Panc1 (cell line): Measurements from ENCODE around the gene MPIG6B. TPM values are rescaled to one million over a fixed set of nuclear protein-coding genes. Genes with fewer than 3 reads are reported as not detected.

Experiments
- ATAC-seq: fragments of 200-7000 bp; cut with Tn5 transposase; 2 replicates; pipeline ENCODE4 v1.9.1; 2020; ENCODE audit warnings: mild to moderate bottlenecking, moderate library complexity
- BruUV-seq: library from RNA; stranded (reverse); fragments of 400-500 nt; replicated peaks from 2 replicates; lab custom pipeline; 2021; lab: Mats Ljungman, UMichigan
- CTCF ChIA-PET: fragments of 300-600 bp; sonication (Branson Sonifier 250); formaldehyde crosslinking; loops from one replicate; lab custom pipeline; 2022; ENCODE audit warnings: antibody characterized with exemption; lab: Charles Lee
- POLR2A ChIA-PET: fragments of 300-600 bp; sonication (Branson Sonifier 250); formaldehyde crosslinking; loops from one replicate; lab custom pipeline; 2022; ENCODE audit warnings: antibody characterized with exemption; lab: Charles Lee
- DNase-seq: peaks from one replicate; pipeline ENCODE4 v3.0.0-alpha.2; 2010; ENCODE audit warnings: low read depth, low spot score
- H3K27ac ChIP-seq: 2 replicates; pipeline ENCODE4 v1.5.1; 2011; ENCODE audit warnings: mild to moderate bottlenecking, low read length, inconsistent platforms
- H3K27me3 ChIP-seq: fragments of 200-500 bp; sonication (Bioruptor generic); 2 replicates; pipeline ENCODE4 v1.6.0; 2014; ENCODE audit warnings: low read length, inconsistent platforms; ENCODE audit not compliant: control insufficient read depth, insufficient read depth
- H3K36me3 ChIP-seq: fragments of 200-500 bp; sonication (Bioruptor generic); 2 replicates; pipeline ENCODE4 v1.5.1; 2014; ENCODE audit warnings: inconsistent platforms, mild to moderate bottlenecking, low read length, moderate library complexity; ENCODE audit not compliant: control insufficient read depth, insufficient read depth
- H3K4me1 ChIP-seq: 2 replicates; pipeline ENCODE4 v1.5.1; 2011; ENCODE audit warnings: inconsistent platforms, mild to moderate bottlenecking, low read length, moderate library complexity; ENCODE audit not compliant: control insufficient read depth, insufficient read depth
- H3K4me3 ChIP-seq, 2 experiments: 2 replicates each; pipeline ENCODE4 v1.5.1; 2011 to 2012; ENCODE audit warnings: low read depth in 2 of 2, low read length in 2 of 2, mild to moderate bottlenecking in 2 of 2, inconsistent platforms in 1 of 2, moderate library complexity in 1 of 2
- H3K9me3 ChIP-seq: fragments of 200-500 bp; sonication (Bioruptor generic); 2 replicates; pipeline ENCODE4 v1.5.1; 2014; ENCODE audit warnings: low read depth, mild to moderate bottlenecking, inconsistent platforms, low read length, moderate library complexity; ENCODE audit not compliant: control insufficient read depth, insufficient read depth
- POLR2AphosphoS5 ChIP-seq: IDR thresholded peaks from 2 replicates; pipeline ENCODE4 v1.6.1; 2012; ENCODE audit warnings: mild to moderate bottlenecking, low read depth, low read length, moderate library complexity
- SIN3A ChIP-seq: IDR thresholded peaks from 2 replicates; pipeline ENCODE4 v1.6.1; 2012; ENCODE audit warnings: low read depth, mild to moderate bottlenecking, low read length, moderate library complexity, borderline replicate concordance; ENCODE audit not compliant: insufficient read depth
- TCF7L2 ChIP-seq: IDR thresholded peaks from 2 replicates; pipeline ENCODE4 v1.6.1; 2011; ENCODE audit warnings: mild to moderate bottlenecking, low read depth, low read length, inconsistent platforms
- in situ Hi-C: cut with HindIII; loops from 2 replicates; pipeline ENCODE4 v1.10.0; 2016; ENCODE audit warnings: low sequenced_read_pairs, low pct_unique_long_range_greater_than_20kb
- intact Hi-C: fragments of 100-400 bp; cut with micrococcal nuclease; formaldehyde crosslinking; loops from one replicate; pipeline ENCODE4 v1.10.0; 2022; ENCODE audit not compliant: unreplicated experiment
- total RNA-seq: library from RNA; stranded (reverse); gene quantifications from one replicate; pipeline ENCODE4 v1.2.1, GENCODE V29; 2021; ENCODE audit not compliant: unreplicated experiment
- TF ChIP-seq, protein P1 (sequence below), 2 experiments: IDR thresholded peaks; 2 replicates each; pipeline ENCODE4 v1.6.1; 2011 to 2012; ENCODE audit warnings: low read depth in 2 of 2, control low read depth in 1 of 2, low read length in 1 of 2, mild to moderate bottlenecking in 1 of 2, moderate library complexity in 1 of 2; ENCODE audit not compliant: insufficient read depth in 1 of 2
- TF ChIP-seq, protein P2 (sequence below): fragments of 450-650 bp; IDR thresholded peaks from 2 replicates; pipeline ENCODE4 v1.5.1; 2017; ENCODE audit warnings: mild to moderate bottlenecking

MPIG6B gene
- total RNA-seq, 1 experiment from 2014 or later: not detected

DNA sequence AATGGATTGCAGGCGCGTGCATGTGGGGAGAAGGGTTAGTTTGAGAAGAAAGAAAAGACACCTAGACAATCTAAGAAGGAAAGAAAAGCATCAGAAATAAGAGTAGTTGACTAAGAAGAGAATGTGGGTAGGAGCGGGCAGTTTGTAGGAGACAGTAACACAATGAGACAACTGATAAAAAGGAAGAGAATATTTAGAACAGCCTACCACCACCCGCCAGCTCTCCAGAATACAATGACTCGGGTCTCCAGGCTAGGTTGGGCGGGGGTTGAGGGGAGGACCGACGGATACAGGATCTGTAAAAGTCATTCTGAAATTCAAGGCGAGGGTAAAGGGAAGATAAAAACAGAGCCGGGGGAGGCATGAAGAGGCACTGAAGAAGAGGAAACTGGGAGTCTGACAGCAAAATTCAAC, 20.8 kb upstream of the MPIG6B start:
- no peak for ATAC-seq

DNA sequence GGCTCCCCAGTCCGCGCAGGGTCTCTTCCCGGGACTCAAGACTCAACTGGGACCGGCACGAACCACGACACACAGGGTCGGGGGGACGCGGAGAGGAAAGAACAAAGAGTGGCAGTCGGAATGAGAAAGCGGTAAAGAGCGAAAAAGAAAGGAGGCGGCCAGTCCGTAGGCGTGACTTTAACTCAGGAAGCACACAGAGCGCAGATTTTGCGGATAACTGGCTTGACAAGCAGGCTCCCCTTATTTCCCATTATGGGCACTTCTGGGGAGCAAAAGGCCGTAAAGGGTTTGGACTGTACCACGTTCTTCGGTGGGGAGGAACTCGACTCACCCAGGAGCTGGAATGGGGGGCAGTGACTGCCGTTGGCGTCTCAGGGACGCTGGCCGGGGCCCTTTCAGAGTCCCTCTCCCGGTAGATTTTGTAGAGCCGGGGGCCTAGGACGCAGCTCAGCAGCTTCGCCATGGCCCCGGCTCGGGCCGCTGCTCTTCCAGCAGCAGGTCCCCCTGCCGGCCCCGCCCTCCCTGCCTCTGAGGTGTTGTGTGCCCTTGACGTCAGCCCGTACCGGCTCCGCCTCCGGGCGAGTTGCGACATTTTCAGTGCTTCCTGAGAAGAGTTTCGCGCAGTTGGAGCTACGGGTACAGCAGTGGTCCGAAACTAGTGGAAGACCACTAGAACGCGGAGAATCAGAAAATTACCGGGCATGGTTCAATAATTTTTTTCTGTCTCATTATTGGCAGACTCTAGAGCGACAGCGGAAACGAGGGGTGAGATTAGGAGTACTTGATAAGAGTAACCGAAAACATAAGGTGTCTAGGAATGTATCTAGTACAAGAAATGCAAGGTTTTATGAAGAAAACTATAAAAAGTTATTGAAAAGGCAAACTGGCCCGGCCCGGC, 20.1 kb upstream of the MPIG6B start, which contains the start of gene ABHD16A:
ABHD16A (minus strand) TSS at position 506 of the 898 bp plus-strand sequence; CDS start at position 463, 43 bp downstream.
- Histone ChIP-seq H3K36me3 (peaks cover 2% of the 10 kb centered on the region; the same call in 1 of the 2 replicates), H3K27ac (peak within 1 kb of the TSS; percentile 95), H3K9me3 (no peaks in the 10 kb centered on the region), H3K4me3 (peak within 1 kb of the TSS; percentile 92 to 99), H3K4me1 (peaks cover 7% of the 10 kb centered on the region; the same call in 1 of the 2 replicates), H3K27me3 (no peaks in the 10 kb centered on the region)
- no TSS peak for BruUV-seq
- CTCF ChIA-PET: interaction anchor here (0.9 kb wide), 1 partner anchor 11 kb away, joined by 3 read pairs; no protein-coding TSS in a partner anchor
- intact Hi-C loops (no loop called here), in situ Hi-C loops (no loop called here)
- POLR2A ChIA-PET: interaction anchor here (0.6 to 0.7 kb wide), 3 partner anchors 93 to 356 kb away, joined by 3 to 6 read pairs (median 4); partner anchors contain the start of gene VARS1
- TF ChIP-seq, protein P1, sequence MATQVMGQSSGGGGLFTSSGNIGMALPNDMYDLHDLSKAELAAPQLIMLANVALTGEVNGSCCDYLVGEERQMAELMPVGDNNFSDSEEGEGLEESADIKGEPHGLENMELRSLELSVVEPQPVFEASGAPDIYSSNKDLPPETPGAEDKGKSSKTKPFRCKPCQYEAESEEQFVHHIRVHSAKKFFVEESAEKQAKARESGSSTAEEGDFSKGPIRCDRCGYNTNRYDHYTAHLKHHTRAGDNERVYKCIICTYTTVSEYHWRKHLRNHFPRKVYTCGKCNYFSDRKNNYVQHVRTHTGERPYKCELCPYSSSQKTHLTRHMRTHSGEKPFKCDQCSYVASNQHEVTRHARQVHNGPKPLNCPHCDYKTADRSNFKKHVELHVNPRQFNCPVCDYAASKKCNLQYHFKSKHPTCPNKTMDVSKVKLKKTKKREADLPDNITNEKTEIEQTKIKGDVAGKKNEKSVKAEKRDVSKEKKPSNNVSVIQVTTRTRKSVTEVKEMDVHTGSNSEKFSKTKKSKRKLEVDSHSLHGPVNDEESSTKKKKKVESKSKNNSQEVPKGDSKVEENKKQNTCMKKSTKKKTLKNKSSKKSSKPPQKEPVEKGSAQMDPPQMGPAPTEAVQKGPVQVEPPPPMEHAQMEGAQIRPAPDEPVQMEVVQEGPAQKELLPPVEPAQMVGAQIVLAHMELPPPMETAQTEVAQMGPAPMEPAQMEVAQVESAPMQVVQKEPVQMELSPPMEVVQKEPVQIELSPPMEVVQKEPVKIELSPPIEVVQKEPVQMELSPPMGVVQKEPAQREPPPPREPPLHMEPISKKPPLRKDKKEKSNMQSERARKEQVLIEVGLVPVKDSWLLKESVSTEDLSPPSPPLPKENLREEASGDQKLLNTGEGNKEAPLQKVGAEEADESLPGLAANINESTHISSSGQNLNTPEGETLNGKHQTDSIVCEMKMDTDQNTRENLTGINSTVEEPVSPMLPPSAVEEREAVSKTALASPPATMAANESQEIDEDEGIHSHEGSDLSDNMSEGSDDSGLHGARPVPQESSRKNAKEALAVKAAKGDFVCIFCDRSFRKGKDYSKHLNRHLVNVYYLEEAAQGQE (IDR thresholded peaks at IDR 0.05; ENCODE audit: insufficient read depth in 1 of 2, low read depth in 2 of 2, low read length in 1 of 2): peak in 1 of 2 experiments; percentile 0; a peak in 1 of 4 replicates
- peak; percentile 52; the same call in 1 of the 2 replicates for TF ChIP-seq TCF7L2
- TF ChIP-seq, protein P2, sequence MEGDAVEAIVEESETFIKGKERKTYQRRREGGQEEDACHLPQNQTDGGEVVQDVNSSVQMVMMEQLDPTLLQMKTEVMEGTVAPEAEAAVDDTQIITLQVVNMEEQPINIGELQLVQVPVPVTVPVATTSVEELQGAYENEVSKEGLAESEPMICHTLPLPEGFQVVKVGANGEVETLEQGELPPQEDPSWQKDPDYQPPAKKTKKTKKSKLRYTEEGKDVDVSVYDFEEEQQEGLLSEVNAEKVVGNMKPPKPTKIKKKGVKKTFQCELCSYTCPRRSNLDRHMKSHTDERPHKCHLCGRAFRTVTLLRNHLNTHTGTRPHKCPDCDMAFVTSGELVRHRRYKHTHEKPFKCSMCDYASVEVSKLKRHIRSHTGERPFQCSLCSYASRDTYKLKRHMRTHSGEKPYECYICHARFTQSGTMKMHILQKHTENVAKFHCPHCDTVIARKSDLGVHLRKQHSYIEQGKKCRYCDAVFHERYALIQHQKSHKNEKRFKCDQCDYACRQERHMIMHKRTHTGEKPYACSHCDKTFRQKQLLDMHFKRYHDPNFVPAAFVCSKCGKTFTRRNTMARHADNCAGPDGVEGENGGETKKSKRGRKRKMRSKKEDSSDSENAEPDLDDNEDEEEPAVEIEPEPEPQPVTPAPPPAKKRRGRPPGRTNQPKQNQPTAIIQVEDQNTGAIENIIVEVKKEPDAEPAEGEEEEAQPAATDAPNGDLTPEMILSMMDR: no peak
- TF ChIP-seq POLR2AphosphoS5: peak; percentile 89
- no peak for TF ChIP-seq SIN3A
- DNase-seq: peak; percentile 94
- peak; percentile 100 for ATAC-seq

More for the DNA sequence above, 20.8 kb upstream of the MPIG6B start:
- Histone ChIP-seq H3K36me3 (peaks cover 4% of the 10 kb centered on the region; the same call in 1 of the 2 replicates), H3K27me3 (no peaks in the 10 kb centered on the region), H3K27ac (peak overlapping the region; percentile 95), H3K9me3 (no peaks in the 10 kb centered on the region), H3K4me1 (peaks cover 7% of the 10 kb centered on the region; the same call in 1 of the 2 replicates), H3K4me3 (peak overlapping the region; percentile 92 to 99)
- no peak for TF ChIP-seq POLR2AphosphoS5
- TF ChIP-seq, protein P1 (IDR thresholded peaks at IDR 0.05; ENCODE audit: insufficient read depth in 1 of 2, low read depth in 2 of 2, low read length in 1 of 2): 0 out of 4 replicates have a peak, but pooled peaks of 1 of the 2 experiments have one; percentile 3
- no peak for DNase-seq
- TSS peak; percentile 75 for BruUV-seq
- POLR2A ChIA-PET: no interaction called here
- intact Hi-C loops: no loop called here
- CTCF ChIA-PET: no interaction called here
- in situ Hi-C loops: no loop called here
